ENCODE measurements around the gene RHBDL3. TPM values are rescaled to one million over a fixed set of nuclear protein-coding genes. Genes with fewer than 3 reads are reported as not detected.
"Not testable (repeated sequence)": the region's sequence is repeated elsewhere in the genome, so short reads cannot be mapped to it uniquely, and the experiment has no call there.

RHBDL3 gene
- total and polyA plus RNA-seq, 7 experiments from 2014 or later: 0.07 to 0.39 TPM; not detected in 5

DNA sequence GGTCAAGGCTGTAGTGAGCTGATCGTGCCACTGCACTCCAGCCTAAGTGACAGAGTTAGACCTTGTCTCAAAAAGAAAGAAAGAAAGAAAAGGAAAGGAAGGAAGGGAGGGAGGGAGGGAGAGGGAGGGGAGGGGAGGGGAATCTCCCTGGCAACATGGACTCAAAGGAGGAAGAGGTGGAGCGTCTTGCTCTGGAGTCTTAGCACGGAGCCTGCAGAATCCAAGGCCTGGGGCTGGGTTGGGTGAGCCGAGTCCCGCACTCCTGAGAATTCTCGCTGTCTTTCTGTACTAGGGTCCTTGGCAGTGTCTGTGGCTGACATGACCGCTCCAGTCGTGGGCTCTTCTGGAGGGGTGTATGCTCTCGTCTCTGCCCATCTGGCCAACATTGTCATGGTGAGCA is 39.4 kb downstream of the RHBDL3 start:
- H3K27ac Mint-ChIP-seq: no peak overlapping the region
- H3K27me3 Mint-ChIP-seq: peaks cover 0 to 31% (median 0%) of the 10 kb centered on the region in 5 donors
- H3K27ac ChIP-seq (ENCODE audit: low read depth, low read length): no peak overlapping the region
- H3K4me1 Mint-ChIP-seq: peaks cover 0 to 3% (median 0%) of the 10 kb centered on the region in 7 donors
- no peaks in the 10 kb centered on the region for H3K4me1 ChIP-seq (ENCODE audit: control insufficient read depth in 2 of 2, insufficient read depth in 2 of 2, low read length in 2 of 2)
- H3K36me3 Mint-ChIP-seq: no peaks in the 10 kb centered on the region
- no peak for ATAC-seq
- H3K9me3 Mint-ChIP-seq: no peaks in the 10 kb centered on the region
- no peak overlapping the region for H3K4me3 ChIP-seq (ENCODE audit: low read length)
- no peaks in the 10 kb centered on the region for H3K36me3 ChIP-seq (ENCODE audit: control insufficient read depth in 2 of 3, insufficient read depth in 3 of 3, low read length in 3 of 3)
- POLR2A ChIA-PET: no interaction called here
- no peak overlapping the region for H3K4me3 Mint-ChIP-seq
- H3K9me3 ChIP-seq (ENCODE audit: control insufficient read depth in 2 of 3, low read length in 3 of 3): no peaks in the 10 kb centered on the region
- intact Hi-C loops (cut with micrococcal nuclease): no loop called here
- H3K27me3 ChIP-seq (ENCODE audit: control insufficient read depth in 2 of 2, insufficient read depth in 2 of 2, low read length in 2 of 2): no peaks in the 10 kb centered on the region
- DNase-seq: no peak
- CTCF ChIA-PET: no interaction called here

DNA sequence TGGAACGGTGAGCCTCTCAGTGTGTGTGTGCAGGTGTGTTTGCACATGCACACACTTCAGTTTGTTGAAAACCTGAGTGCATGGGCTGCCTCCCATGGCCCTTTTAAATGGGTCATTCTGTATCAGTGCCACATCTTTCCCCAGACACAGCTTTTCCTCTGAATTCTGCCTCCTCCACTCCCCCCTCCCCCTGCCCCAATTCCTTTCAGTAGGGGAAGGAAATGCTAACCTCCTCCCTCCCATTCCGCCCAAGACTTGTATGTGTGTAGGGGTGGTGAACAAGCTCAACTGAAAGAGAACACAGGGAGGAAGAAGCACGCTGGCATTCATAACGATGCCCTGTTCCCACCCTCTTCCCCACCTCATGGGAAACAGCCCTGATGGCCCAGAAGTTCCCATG is 42.0 kb downstream of the RHBDL3 start:
- no peak for ATAC-seq
- Mint-ChIP-seq H3K4me1 (peaks cover 0 to 3% (median 0%) of the 10 kb centered on the region in 7 donors), H3K36me3 (no peaks in the 10 kb centered on the region), H3K27me3 (peaks cover 0 to 40% (median 0%) of the 10 kb centered on the region in 5 donors), H3K4me3 (no peak overlapping the region), H3K9me3 (no peaks in the 10 kb centered on the region), H3K27ac (no peak overlapping the region)
- Histone ChIP-seq H3K27ac (ENCODE audit: low read depth, low read length) (no peak overlapping the region), H3K4me3 (ENCODE audit: low read length) (no peak overlapping the region), H3K36me3 (ENCODE audit: control insufficient read depth in 2 of 3, insufficient read depth in 3 of 3, low read length in 3 of 3) (no peaks in the 10 kb centered on the region), H3K4me1 (ENCODE audit: control insufficient read depth in 2 of 2, insufficient read depth in 2 of 2, low read length in 2 of 2) (no peaks in the 10 kb centered on the region), H3K27me3 (ENCODE audit: control insufficient read depth in 2 of 2, insufficient read depth in 2 of 2, low read length in 2 of 2) (no peaks in the 10 kb centered on the region), H3K9me3 (ENCODE audit: control insufficient read depth in 2 of 3, low read length in 3 of 3) (no peaks in the 10 kb centered on the region)
- CTCF ChIA-PET: no interaction called here
- intact Hi-C loops (cut with micrococcal nuclease): no loop called here
- POLR2A ChIA-PET: no interaction called here
- no peak for DNase-seq

DNA sequence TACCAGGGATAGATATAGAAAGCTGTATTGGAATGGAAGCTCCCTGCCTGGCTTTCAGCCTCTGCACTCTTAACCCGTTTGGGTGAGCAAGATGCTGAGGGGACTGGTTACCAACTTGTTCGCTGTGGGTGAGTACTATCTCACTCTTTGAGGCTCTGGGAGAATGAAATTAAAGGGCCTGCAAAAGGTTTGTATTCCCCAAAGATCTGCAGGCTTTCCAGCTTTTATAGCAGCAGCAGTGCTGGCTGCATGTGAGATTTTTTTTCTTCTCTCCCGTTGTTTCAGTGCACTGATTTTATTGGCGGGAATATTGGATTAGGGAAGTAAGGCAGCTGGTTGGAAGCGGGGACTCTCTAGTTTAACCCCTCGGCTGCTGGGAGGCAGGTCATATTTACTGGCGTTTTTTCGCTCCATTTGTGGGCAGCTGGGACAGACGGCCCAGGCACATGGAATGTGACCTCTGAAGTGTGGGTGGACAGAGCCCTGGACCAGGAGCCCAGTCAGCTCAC is 45.5 kb downstream of the RHBDL3 start:
- no peaks in the 10 kb centered on the region for H3K36me3 ChIP-seq (ENCODE audit: control insufficient read depth in 2 of 3, insufficient read depth in 3 of 3, low read length in 3 of 3)
- ChIA-PET CTCF (no interaction called here), POLR2A (interaction anchor here (0.7 kb wide), 1 partner anchor 38 kb away, joined by 3 read pairs; no protein-coding TSS in a partner anchor)
- peak overlapping the region in 1 of 9 donors; percentile 82 for H3K27ac Mint-ChIP-seq
- no peak overlapping the region for H3K4me3 Mint-ChIP-seq
- no peak overlapping the region for H3K27ac ChIP-seq (ENCODE audit: low read depth, low read length)
- no peaks in the 10 kb centered on the region for H3K27me3 ChIP-seq (ENCODE audit: control insufficient read depth in 2 of 2, insufficient read depth in 2 of 2, low read length in 2 of 2)
- no peaks in the 10 kb centered on the region for H3K4me1 ChIP-seq (ENCODE audit: control insufficient read depth in 2 of 2, insufficient read depth in 2 of 2, low read length in 2 of 2)
- no peaks in the 10 kb centered on the region for H3K9me3 Mint-ChIP-seq
- intact Hi-C loops (cut with micrococcal nuclease): no loop called here
- no peaks in the 10 kb centered on the region for H3K9me3 ChIP-seq (ENCODE audit: control insufficient read depth in 2 of 3, low read length in 3 of 3)
- no peak for ATAC-seq
- H3K4me3 ChIP-seq (ENCODE audit: low read length): no peak overlapping the region
- no peak for DNase-seq
- H3K4me1 Mint-ChIP-seq: peaks cover 0 to 3% (median 0%) of the 10 kb centered on the region in 7 donors
- peaks cover 4 to 51% (median 5%) of the 10 kb centered on the region in 5 donors for H3K27me3 Mint-ChIP-seq
- H3K36me3 Mint-ChIP-seq: no peaks in the 10 kb centered on the region

DNA sequence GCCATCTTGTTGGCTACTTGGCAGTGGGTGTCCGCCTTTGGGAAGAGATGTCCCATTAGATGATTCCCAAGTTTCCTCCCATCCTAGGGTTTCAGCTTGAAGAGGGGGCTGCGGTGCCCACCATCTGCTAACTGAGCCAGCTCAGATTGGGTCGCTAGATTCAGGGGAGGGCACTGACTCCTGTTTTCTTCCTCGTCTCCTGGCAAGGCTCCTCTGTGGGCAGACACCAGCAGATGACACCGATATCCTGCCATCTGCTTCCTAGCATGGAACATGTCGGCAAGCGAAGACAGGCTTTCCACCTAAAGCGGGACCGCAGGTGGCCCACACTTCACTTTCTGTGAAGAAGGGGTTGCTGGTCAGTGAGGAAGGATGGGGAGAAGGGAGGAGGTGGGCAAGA is 49.0 kb downstream of the RHBDL3 start:
- no peaks in the 10 kb centered on the region for H3K9me3 Mint-ChIP-seq
- H3K4me1 ChIP-seq (ENCODE audit: control insufficient read depth in 2 of 2, insufficient read depth in 2 of 2, low read length in 2 of 2): no peaks in the 10 kb centered on the region
- peaks cover 4 to 45% (median 5%) of the 10 kb centered on the region in 5 donors for H3K27me3 Mint-ChIP-seq
- ChIA-PET POLR2A (no interaction called here), CTCF (interaction anchor here (1.0 kb wide), 1 partner anchor 9 kb away, joined by 3 read pairs; no protein-coding TSS in a partner anchor)
- ATAC-seq (no peak), DNase-seq (no peak)
- H3K4me3 ChIP-seq (ENCODE audit: low read length): no peak overlapping the region
- H3K27ac ChIP-seq (ENCODE audit: low read depth, low read length): no peak overlapping the region
- H3K27me3 ChIP-seq (ENCODE audit: control insufficient read depth in 2 of 2, insufficient read depth in 2 of 2, low read length in 2 of 2): no peaks in the 10 kb centered on the region
- H3K4me3 Mint-ChIP-seq: no peak overlapping the region
- no peak overlapping the region for H3K27ac Mint-ChIP-seq
- H3K9me3 ChIP-seq (ENCODE audit: control insufficient read depth in 2 of 3, low read length in 3 of 3): no peaks in the 10 kb centered on the region
- intact Hi-C loops (cut with micrococcal nuclease): loop anchor here in 1 of 2 donors (5.0 kb wide), 2 partner anchors 47 to 112 kb away; partner anchors contain the start of gene RHBDL3
- H3K36me3 Mint-ChIP-seq: no peaks in the 10 kb centered on the region
- no peaks in the 10 kb centered on the region for H3K36me3 ChIP-seq (ENCODE audit: control insufficient read depth in 2 of 3, insufficient read depth in 3 of 3, low read length in 3 of 3)
- H3K4me1 Mint-ChIP-seq: peaks cover 0 to 11% (median 0%) of the 10 kb centered on the region in 7 donors

DNA sequence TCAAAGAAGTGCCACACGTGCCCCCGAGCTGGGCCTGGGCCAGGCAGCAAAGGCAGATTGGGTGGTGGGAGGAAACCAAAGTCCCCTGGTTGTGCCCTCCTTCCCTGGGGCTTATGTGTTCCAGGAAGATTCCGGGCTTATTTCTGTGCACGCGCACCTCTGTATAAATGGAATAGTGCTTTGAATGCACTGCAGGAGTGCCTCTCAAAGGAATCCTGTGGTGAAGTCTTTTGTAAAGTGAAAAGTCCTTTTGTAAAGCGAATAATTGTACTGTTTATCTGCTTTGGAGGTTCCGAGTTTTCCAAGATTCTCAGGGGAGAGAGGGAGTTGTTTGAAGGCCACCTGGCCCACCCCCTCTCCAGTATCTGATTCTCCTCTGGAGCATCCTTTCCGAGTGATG is 49.5 kb downstream of the RHBDL3 start:
- no peaks in the 10 kb centered on the region for H3K9me3 ChIP-seq (ENCODE audit: control insufficient read depth in 2 of 3, low read length in 3 of 3)
- no peaks in the 10 kb centered on the region for H3K27me3 ChIP-seq (ENCODE audit: control insufficient read depth in 2 of 2, insufficient read depth in 2 of 2, low read length in 2 of 2)
- H3K36me3 ChIP-seq (ENCODE audit: control insufficient read depth in 2 of 3, insufficient read depth in 3 of 3, low read length in 3 of 3): no peaks in the 10 kb centered on the region
- no peaks in the 10 kb centered on the region for H3K4me1 ChIP-seq (ENCODE audit: control insufficient read depth in 2 of 2, insufficient read depth in 2 of 2, low read length in 2 of 2)
- Mint-ChIP-seq H3K4me1 (peaks cover 0 to 13% (median 0%) of the 10 kb centered on the region in 7 donors), H3K36me3 (no peaks in the 10 kb centered on the region), H3K27me3 (peaks cover 3 to 43% (median 5%) of the 10 kb centered on the region in 5 donors), H3K9me3 (no peaks in the 10 kb centered on the region), H3K27ac (no peak overlapping the region), H3K4me3 (no peak overlapping the region)
- ChIA-PET POLR2A (interaction anchor here (0.5 kb wide), 1 partner anchor 148 kb away, joined by 3 read pairs; no protein-coding TSS in a partner anchor), CTCF (no interaction called here)
- DNase-seq (no peak), ATAC-seq (no peak)
- intact Hi-C loops (cut with micrococcal nuclease): loop anchor here in 1 of 2 donors (5.0 kb wide), 2 partner anchors 48 to 113 kb away; partner anchors contain the start of gene RHBDL3
- no peak overlapping the region for H3K27ac ChIP-seq (ENCODE audit: low read depth, low read length)
- H3K4me3 ChIP-seq (ENCODE audit: low read length): no peak overlapping the region

DNA sequence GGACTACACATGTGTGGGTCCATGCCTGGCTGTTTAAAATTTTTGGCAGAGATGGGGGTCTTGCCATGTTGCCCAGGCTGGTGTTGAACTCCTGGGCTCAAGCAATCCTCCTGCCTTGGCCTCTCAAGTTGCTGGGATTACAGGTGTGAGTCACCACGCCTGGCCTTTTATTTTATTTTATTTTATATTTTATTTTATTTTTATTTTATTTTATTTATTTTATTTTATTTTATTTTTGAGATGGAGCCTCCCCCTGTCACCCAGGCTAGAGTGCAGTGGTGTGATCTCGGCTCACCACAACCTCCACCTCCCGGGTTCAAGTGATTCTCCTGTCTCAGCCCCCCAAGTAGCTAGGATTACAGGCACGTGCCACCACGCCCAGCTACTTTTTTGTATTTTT is 51.0 kb downstream of the RHBDL3 start:
- CTCF ChIA-PET; H3K9me3 ChIP-seq (ENCODE audit: control insufficient read depth in 2 of 3, low read length in 3 of 3); H3K4me3 Mint-ChIP-seq; H3K27ac ChIP-seq (ENCODE audit: low read depth, low read length); ATAC-seq; H3K9me3 Mint-ChIP-seq; H3K27ac Mint-ChIP-seq; DNase-seq; H3K36me3 Mint-ChIP-seq; H3K4me3 ChIP-seq (ENCODE audit: low read length); H3K36me3 ChIP-seq (ENCODE audit: control insufficient read depth in 2 of 3, insufficient read depth in 3 of 3, low read length in 3 of 3); H3K27me3 ChIP-seq (ENCODE audit: control insufficient read depth in 2 of 2, insufficient read depth in 2 of 2, low read length in 2 of 2); H3K4me1 ChIP-seq (ENCODE audit: control insufficient read depth in 2 of 2, insufficient read depth in 2 of 2, low read length in 2 of 2): not testable (repeated sequence)
- POLR2A ChIA-PET: interaction anchor here (0.6 to 0.7 kb wide), 2 partner anchors 17 to 39 kb away, joined by 3 read pairs; no protein-coding TSS in a partner anchor
- Mint-ChIP-seq H3K4me1 (peaks cover 0 to 16% (median 0%) of the 10 kb centered on the region in 7 donors), H3K27me3 (peaks cover 3 to 36% (median 5%) of the 10 kb centered on the region in 5 donors)
- intact Hi-C loops (cut with micrococcal nuclease): loop anchor here in 1 of 2 donors (5.0 kb wide), 2 partner anchors 49 to 114 kb away; partner anchors contain the start of gene RHBDL3

DNA sequence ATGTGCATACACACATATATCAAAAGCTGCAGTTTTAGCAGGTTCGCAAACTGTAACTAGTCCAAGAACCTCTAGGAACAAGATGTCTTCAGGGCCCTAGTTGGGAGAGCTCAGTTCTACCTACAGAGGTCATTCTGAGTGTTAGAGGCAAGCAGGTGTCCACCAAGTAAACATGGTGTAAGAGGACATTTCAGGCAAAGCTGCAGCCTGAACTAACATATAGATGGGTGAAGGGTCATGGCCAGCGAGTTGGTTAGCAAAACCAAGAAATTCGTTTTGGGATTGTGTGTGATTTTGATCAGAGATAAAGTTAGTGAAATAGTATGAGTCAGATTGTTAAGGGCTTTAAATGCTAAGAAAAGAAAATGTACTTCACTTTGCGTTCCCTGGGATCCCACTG is 51.7 kb downstream of the RHBDL3 start:
- H3K27me3 Mint-ChIP-seq: peaks cover 3 to 34% (median 5%) of the 10 kb centered on the region in 5 donors

More for the DNA sequence above, 51.7 kb downstream of the RHBDL3 start:
- H3K27ac ChIP-seq (ENCODE audit: low read depth, low read length): no peak overlapping the region
- H3K9me3 Mint-ChIP-seq: no peaks in the 10 kb centered on the region
- no peak overlapping the region for H3K27ac Mint-ChIP-seq
- no peaks in the 10 kb centered on the region for H3K4me1 ChIP-seq (ENCODE audit: control insufficient read depth in 2 of 2, insufficient read depth in 2 of 2, low read length in 2 of 2)
- H3K4me1 Mint-ChIP-seq: peaks cover 0 to 18% (median 0%) of the 10 kb centered on the region in 7 donors
- H3K9me3 ChIP-seq (ENCODE audit: control insufficient read depth in 2 of 3, low read length in 3 of 3): no peaks in the 10 kb centered on the region
- no peak overlapping the region for H3K4me3 ChIP-seq (ENCODE audit: low read length)
- H3K4me3 Mint-ChIP-seq: no peak overlapping the region
- no peak for DNase-seq
- H3K36me3 ChIP-seq (ENCODE audit: control insufficient read depth in 2 of 3, insufficient read depth in 3 of 3, low read length in 3 of 3): no peaks in the 10 kb centered on the region
- POLR2A ChIA-PET: interaction anchor here (0.6 to 0.7 kb wide), 2 partner anchors 18 to 40 kb away, joined by 3 read pairs; no protein-coding TSS in a partner anchor
- CTCF ChIA-PET: no interaction called here
- no peaks in the 10 kb centered on the region for H3K36me3 Mint-ChIP-seq
- intact Hi-C loops (cut with micrococcal nuclease): loop anchor here in 1 of 2 donors (5.0 kb wide), 2 partner anchors 50 to 115 kb away; partner anchors contain the start of gene RHBDL3
- no peaks in the 10 kb centered on the region for H3K27me3 ChIP-seq (ENCODE audit: control insufficient read depth in 2 of 2, insufficient read depth in 2 of 2, low read length in 2 of 2)
- ATAC-seq: no peak
